CD4-positive, alpha-beta T cell (primary cell): Measurements from ENCODE around the gene THSD7A. TPM values are rescaled to one million over a fixed set of nuclear protein-coding genes. Genes with fewer than 3 reads are reported as not detected.

Experiments
- ATAC-seq: fragments of 200-7000 bp; cut with Tn5 transposase; one replicate; pipeline ENCODE4 v1.10.0; 2022; ENCODE audit warnings: mild to moderate bottlenecking; ENCODE audit not compliant: poor library complexity
- CTCF ChIA-PET: fragments of 350-600 bp; sonication (Branson Sonifier 250); formaldehyde crosslinking; loops from one replicate; lab custom pipeline; 2021; ENCODE audit warnings: antibody characterized with exemption, inconsistent platforms; lab: Charles Lee
- POLR2A ChIA-PET: fragments of 350-600 bp; sonication (Branson Sonifier 250); formaldehyde crosslinking; loops from one replicate; lab custom pipeline; 2021; ENCODE audit warnings: antibody characterized with exemption, inconsistent platforms; lab: Charles Lee
- DNase-seq, 14 experiments: peaks; one replicate each; pipeline ENCODE4 v3.0.0-alpha.2; 2013 to 2020; ENCODE audit warnings: mixed read lengths in 2 of 14
- H3K27ac ChIP-seq, 2 donors: one replicate each; pipeline versions ENCODE4 v1.5.1 to v1.7.0; 2013; ENCODE audit warnings: low read length in 2 of 2, low read depth in 1 of 2, mild to moderate bottlenecking in 1 of 2
- H3K27me3 ChIP-seq, 2 experiments: 1 replicate in 1 of 2; 2 replicates in 1 of 2; pipeline versions ENCODE4 v1.6.1 to v1.7.0; 2013; ENCODE audit warnings: low read length in 2 of 2, control low read depth in 1 of 2, mild to moderate bottlenecking in 1 of 2, moderate library complexity in 1 of 2; ENCODE audit not compliant: insufficient read depth in 2 of 2, control insufficient read depth in 1 of 2
- H3K36me3 ChIP-seq: one replicate; pipeline ENCODE4 v1.6.1; 2013; ENCODE audit warnings: low read length, control low read depth; ENCODE audit not compliant: insufficient read depth
- H3K4me1 ChIP-seq: one replicate; pipeline ENCODE4 v1.6.1; 2013; ENCODE audit warnings: low read length, control low read depth; ENCODE audit not compliant: insufficient read depth
- H3K4me3 ChIP-seq: one replicate; pipeline ENCODE4 v1.5.1; 2013; ENCODE audit warnings: mild to moderate bottlenecking, low read length, moderate library complexity
- H3K9me3 ChIP-seq, 2 experiments: 1 replicate in 1 of 2; 2 replicates in 1 of 2; pipeline versions ENCODE4 v1.6.1 to v1.7.0; 2013; ENCODE audit warnings: low read length in 2 of 2, mild to moderate bottlenecking in 2 of 2, control low read depth in 1 of 2, moderate library complexity in 1 of 2; ENCODE audit not compliant: control insufficient read depth in 1 of 2, insufficient read depth in 1 of 2
- H3K27ac Mint-ChIP-seq: one replicate; pipeline ENCODE4 v1.8.0; 2020; ENCODE audit warnings: mixed read lengths
- H3K27me3 Mint-ChIP-seq: one replicate; pipeline ENCODE4 v1.8.0; 2021; ENCODE audit warnings: mixed read lengths
- H3K36me3 Mint-ChIP-seq: one replicate; pipeline ENCODE4 v1.8.0; 2021; ENCODE audit warnings: low read depth, mixed read lengths
- H3K4me1 Mint-ChIP-seq: one replicate; pipeline ENCODE4 v1.8.0; 2021; ENCODE audit warnings: low read depth, mixed read lengths
- H3K4me3 Mint-ChIP-seq: one replicate; pipeline ENCODE4 v1.8.0; 2020; ENCODE audit warnings: mild to moderate bottlenecking, mixed read lengths
- H3K9me3 Mint-ChIP-seq: one replicate; pipeline ENCODE4 v1.8.0; 2020; ENCODE audit warnings: mixed read lengths
- CTCF ChIP-seq: fragments of 200-600 bp; IDR thresholded peaks from one replicate; pipeline ENCODE4 v1.8.0; 2022; ENCODE audit warnings: antibody characterized with exemption, mild to moderate bottlenecking
- intact Hi-C, 2 experiments: fragments of 100-400 bp; cut with DNase I in 1 of 2; cut with micrococcal nuclease in 1 of 2; formaldehyde crosslinking; loops; one replicate each; pipeline versions ENCODE4 v1.15.1 to v1.9.0; 2023 to 2025; cut with DNase I, micrococcal nuclease
- total RNA-seq, 174 experiments: library from RNA in 2 of 174; stranded (reverse) in 2 of 174; gene quantifications; one replicate each; pipeline ENCODE4 v1.2.3 and lab custom pipeline; 2021 to 2026

The THSD7A gene
- total RNA-seq, 2 experiments from 2014 or later, result not detected

- no peak for ATAC-seq
- Mint-ChIP-seq H3K27ac (no peak overlapping the region), H3K36me3 (no peaks in the 10 kb centered on the region), H3K27me3 (no peaks in the 10 kb centered on the region), H3K9me3 (peaks cover 3% of the 10 kb centered on the region), H3K4me3 (no peak overlapping the region), H3K4me1 (no peaks in the 10 kb centered on the region)
- DNase-seq, result no peak
- Histone ChIP-seq H3K27me3 (no peaks in the 10 kb centered on the region), H3K36me3 (no peaks in the 10 kb centered on the region), H3K4me3 (no peak overlapping the region), H3K9me3 (no peaks in the 10 kb centered on the region), H3K4me1 (no peaks in the 10 kb centered on the region), H3K27ac (no peak overlapping the region)
- CTCF ChIA-PET, result no interaction called here
- no peak for TF ChIP-seq CTCF
- intact Hi-C loops, result no loop called here
- POLR2A ChIA-PET, result no interaction called here
These were observed 181.5 kb downstream of the THSD7A start for GRCh38 chr7:11650500-11650899.

- Histone ChIP-seq H3K4me3 (no peak overlapping the region), H3K27ac (no peak overlapping the region), H3K36me3 (no peaks in the 10 kb centered on the region), H3K27me3 (no peaks in the 10 kb centered on the region), H3K4me1 (no peaks in the 10 kb centered on the region), H3K9me3 (no peaks in the 10 kb centered on the region)
- ATAC-seq (no peak), DNase-seq (no peak)
- ChIA-PET CTCF (no interaction called here), POLR2A (no interaction called here)
- H3K4me3 Mint-ChIP-seq, result no peak overlapping the region
- H3K27ac Mint-ChIP-seq, result no peak overlapping the region
- no peaks in the 10 kb centered on the region for H3K36me3 Mint-ChIP-seq
- no peaks in the 10 kb centered on the region for H3K27me3 Mint-ChIP-seq
- no peaks in the 10 kb centered on the region for H3K4me1 Mint-ChIP-seq
- intact Hi-C loops, result no loop called here
- peaks cover 3% of the 10 kb centered on the region for H3K9me3 Mint-ChIP-seq
- TF ChIP-seq CTCF, result no peak
These were observed 182.0 kb downstream of the THSD7A start for GRCh38 chr7:11650030-11650429.

- Histone ChIP-seq H3K4me3 (no peak overlapping the region), H3K4me1 (no peaks in the 10 kb centered on the region), H3K36me3 (no peaks in the 10 kb centered on the region), H3K27me3 (no peaks in the 10 kb centered on the region), H3K9me3 (no peaks in the 10 kb centered on the region), H3K27ac (no peak overlapping the region)
- intact Hi-C loops, result no loop called here
- Mint-ChIP-seq H3K4me3 (no peak overlapping the region), H3K4me1 (no peaks in the 10 kb centered on the region), H3K9me3 (peaks cover 3% of the 10 kb centered on the region), H3K27ac (no peak overlapping the region), H3K27me3 (no peaks in the 10 kb centered on the region), H3K36me3 (no peaks in the 10 kb centered on the region)
- ATAC-seq (no peak), DNase-seq (no peak)
- TF ChIP-seq CTCF, result no peak
- ChIA-PET CTCF (no interaction called here), POLR2A (no interaction called here)
These were observed 183.0 kb downstream of the THSD7A start for GRCh38 chr7:11648980-11649379.
